Right lobe of liver (tissue), 6 donors: ENCODE results near the gene SRGN. TPM values are rescaled to one million over a fixed set of nuclear protein-coding genes. Genes with fewer than 3 reads are reported as not detected.
A peak's percentile ranks its signal among the peaks of the same experiment; 100 is the strongest.

Experiments
- ATAC-seq, 4 donors: fragments of 200-7000 bp; cut with Tn5 transposase; one replicate each; pipeline ENCODE4 v1.9.1; 2020; ENCODE audit warnings: mild to moderate bottlenecking in 4 of 4, moderate library complexity in 4 of 4
- DNase-seq, 3 donors: peaks; one replicate each; pipeline ENCODE4 v3.0.0-alpha.2; 2020
- H3K27ac ChIP-seq, 3 donors: fragments of 200-600 bp; one replicate each; pipeline ENCODE4 v1.8.0; 2022
- H3K27me3 ChIP-seq, 2 donors: fragments of 200-600 bp; one replicate each; pipeline ENCODE4 v1.8.0; 2022
- H3K36me3 ChIP-seq, 4 donors: fragments of 200-600 bp; sonication (generic) in 1 of 4; one replicate each; pipeline versions ENCODE4 v1.5.1 to v1.8.0; 2017 to 2022; ENCODE audit warnings: control low read depth in 1 of 4
- H3K4me1 ChIP-seq, 4 donors: fragments of 200-600 bp; sonication (generic) in 1 of 4; one replicate each; pipeline versions ENCODE4 v1.5.1 to v1.8.0; 2017 to 2022; ENCODE audit warnings: control low read depth in 1 of 4
- H3K4me3 ChIP-seq, 3 donors: fragments of 200-600 bp; one replicate each; pipeline ENCODE4 v1.8.0; 2022
- H3K9me3 ChIP-seq, 4 donors: fragments of 200-600 bp; sonication (generic) in 1 of 4; one replicate each; pipeline versions ENCODE4 v1.5.1 to v1.8.0; 2017 to 2022; ENCODE audit warnings: control low read depth in 1 of 4
- POLR2A ChIP-seq: fragments of 450-650 bp; IDR thresholded peaks from one replicate; pipeline ENCODE4 v1.6.1; 2017; ENCODE audit warnings: antibody characterized with exemption, mild to moderate bottlenecking
- WGBS: methylation state at CpG from one replicate; pipeline ENCODE4 v1.1.6; 2018; ENCODE audit warnings: low coverage, low lambda C conversion rate; ENCODE audit not compliant: insufficient coverage; ENCODE audit errors: missing lambda C conversion rate; 5-methylcytosine and 5-hydroxymethylcytosine counted together
- intact Hi-C, 2 donors: fragments of 100-400 bp; cut with DNase I; formaldehyde crosslinking; loops; one replicate each; pipeline versions ENCODE4 v1.11.2 to v1.14.1; 2022
- total RNA-seq, 6 experiments: library from RNA; depleted of rRNA in 2 of 6; stranded (reverse); fragments of >200 nt in 2 of 6; fragmentation: NEBNext Ultra II Directional in 3 of 6; extraction: Animal tissue kit (Norgen Biotek cat#: 25700) in 3 of 6; gene quantifications; one replicate each; pipeline versions ENCODE4 v1.1.0 to v1.2.4, GENCODE V29; 2016 to 2023
- TF ChIP-seq, protein P1 (sequence below), 4 donors: fragments of 200-600 bp in 3 of 4; fragments of 450-650 bp in 1 of 4; IDR thresholded peaks; one replicate each; pipeline versions ENCODE4 v1.5.1 to v1.8.0; 2016 to 2022; ENCODE audit warnings: antibody characterized with exemption in 4 of 4, mild to moderate bottlenecking in 2 of 4
- donor health status: DM: no; HTN: yes; CAD: no.
- donor health status: DM: no; HTN: no; CAD: no.
- donor health status: DM: no; HTN: no; CAD: no.
- donor health status: DM: no; HTN: yes; CAD: no.
- donor health status: DM: no; HTN: yes; CAD: no.

SRGN gene
- total RNA-seq, 6 experiments from 2014 or later, result 20.0 to 95.1 (median 31.9) TPM

DNA sequence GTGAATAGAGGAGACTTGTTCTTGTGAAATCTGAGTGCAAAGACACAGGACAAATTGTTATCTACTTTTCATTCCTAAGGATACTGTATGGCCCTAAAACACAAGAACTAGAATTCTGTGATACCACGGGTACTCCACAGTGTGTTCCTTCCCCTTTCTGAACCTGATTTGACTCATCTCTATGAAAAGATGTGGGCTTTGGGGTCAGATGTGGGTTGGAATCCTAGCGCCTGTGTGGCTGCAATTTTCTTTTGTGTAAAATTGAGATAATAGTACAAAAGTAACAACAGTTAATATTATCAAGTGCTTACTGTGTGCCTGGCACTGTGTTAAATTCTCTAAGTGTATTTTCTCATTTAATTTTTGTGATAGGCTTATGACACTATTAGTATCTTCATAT is 8.1 kb downstream of the SRGN start:
- DNase-seq (no peak), ATAC-seq (no peak)
- H3K27me3 ChIP-seq, result no peaks in the 10 kb centered on the region
- no peaks in the 10 kb centered on the region for H3K9me3 ChIP-seq
- no peak overlapping the region for H3K4me3 ChIP-seq
- H3K4me1 ChIP-seq, result no peaks in the 10 kb centered on the region
- 57% methylated on average over 2 of the region's 2 CpGs for WGBS
- TF ChIP-seq, protein P1, sequence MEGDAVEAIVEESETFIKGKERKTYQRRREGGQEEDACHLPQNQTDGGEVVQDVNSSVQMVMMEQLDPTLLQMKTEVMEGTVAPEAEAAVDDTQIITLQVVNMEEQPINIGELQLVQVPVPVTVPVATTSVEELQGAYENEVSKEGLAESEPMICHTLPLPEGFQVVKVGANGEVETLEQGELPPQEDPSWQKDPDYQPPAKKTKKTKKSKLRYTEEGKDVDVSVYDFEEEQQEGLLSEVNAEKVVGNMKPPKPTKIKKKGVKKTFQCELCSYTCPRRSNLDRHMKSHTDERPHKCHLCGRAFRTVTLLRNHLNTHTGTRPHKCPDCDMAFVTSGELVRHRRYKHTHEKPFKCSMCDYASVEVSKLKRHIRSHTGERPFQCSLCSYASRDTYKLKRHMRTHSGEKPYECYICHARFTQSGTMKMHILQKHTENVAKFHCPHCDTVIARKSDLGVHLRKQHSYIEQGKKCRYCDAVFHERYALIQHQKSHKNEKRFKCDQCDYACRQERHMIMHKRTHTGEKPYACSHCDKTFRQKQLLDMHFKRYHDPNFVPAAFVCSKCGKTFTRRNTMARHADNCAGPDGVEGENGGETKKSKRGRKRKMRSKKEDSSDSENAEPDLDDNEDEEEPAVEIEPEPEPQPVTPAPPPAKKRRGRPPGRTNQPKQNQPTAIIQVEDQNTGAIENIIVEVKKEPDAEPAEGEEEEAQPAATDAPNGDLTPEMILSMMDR (IDR thresholded peaks at IDR 0.05), result no peak
- no peak for TF ChIP-seq POLR2A
- intact Hi-C loops, result loop anchor here in 1 of 2 donors (10.0 kb wide), 1 partner anchor 91 kb away; no protein-coding TSS in a partner anchor
- H3K27ac ChIP-seq, result no peak overlapping the region
- no peaks in the 10 kb centered on the region for H3K36me3 ChIP-seq

DNA sequence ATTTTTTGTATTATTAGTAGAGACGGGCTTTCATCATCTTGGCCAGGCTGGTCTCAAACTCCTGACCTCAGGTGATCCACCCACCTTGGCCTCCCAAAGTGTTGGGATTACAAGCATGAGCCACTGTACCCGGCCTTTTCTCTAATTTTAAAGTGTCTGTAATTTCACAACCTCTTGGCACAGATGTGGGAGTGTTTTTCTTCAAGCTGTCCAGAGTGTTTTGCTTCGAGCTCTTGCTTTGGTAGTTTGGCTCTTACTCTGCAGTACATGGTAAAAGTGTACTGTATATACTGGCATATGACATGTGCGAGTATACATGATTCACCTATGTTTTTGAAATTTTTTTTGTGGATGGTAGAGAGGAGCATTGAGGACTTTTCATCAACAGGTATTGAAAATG is 9.8 kb downstream of the SRGN start:
- TF ChIP-seq, protein P1 (IDR thresholded peaks at IDR 0.05), result no peak
- no peak for TF ChIP-seq POLR2A
- Histone ChIP-seq H3K4me1 (no peaks in the 10 kb centered on the region), H3K27me3 (no peaks in the 10 kb centered on the region), H3K27ac (no peak overlapping the region), H3K9me3 (no peaks in the 10 kb centered on the region), H3K36me3 (no peaks in the 10 kb centered on the region), H3K4me3 (no peak overlapping the region)
- WGBS, result 51% methylated on average over 3 of the region's 4 CpGs
- ATAC-seq, result no peak
- DNase-seq, result no peak
- intact Hi-C loops, result loop anchor here in 1 of 2 donors (10.0 kb wide), 1 partner anchor 93 kb away; no protein-coding TSS in a partner anchor

DNA sequence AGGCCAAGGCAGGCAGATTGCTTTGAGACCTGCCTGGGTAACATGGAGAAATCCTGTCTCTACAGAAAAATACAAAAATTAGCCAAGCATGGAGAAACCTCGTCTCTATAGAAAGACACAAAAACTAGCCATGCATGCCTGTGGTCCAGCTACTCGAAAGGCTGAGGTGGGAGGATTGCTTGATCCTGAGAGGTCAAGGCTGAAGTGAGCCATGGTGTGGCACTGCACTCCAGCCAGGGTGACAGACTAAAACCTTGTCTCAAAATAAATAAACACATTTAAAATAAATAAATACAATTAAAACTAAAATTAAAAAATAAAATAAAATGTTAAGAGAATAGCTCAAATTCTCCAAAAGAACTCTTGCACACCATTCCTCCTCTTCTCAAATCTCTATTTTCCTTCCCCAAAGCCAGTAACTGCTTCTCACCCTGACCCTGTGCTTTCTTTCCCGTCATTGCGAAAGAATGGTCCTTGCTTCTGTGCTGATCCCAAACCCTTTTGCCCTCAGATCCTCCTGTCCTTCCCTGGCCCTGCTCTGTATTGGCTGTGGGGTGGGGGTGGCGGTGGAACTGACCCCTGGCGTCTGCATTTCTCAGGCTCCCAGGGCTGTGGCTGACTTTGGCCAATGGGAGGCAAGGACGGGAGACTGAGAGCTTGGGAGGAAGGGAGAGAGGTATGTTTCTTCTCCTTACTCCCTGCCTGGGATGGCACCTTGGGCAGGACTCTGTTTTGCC is 12.4 kb downstream of the SRGN start:
- H3K9me3 ChIP-seq, result no peaks in the 10 kb centered on the region
- ATAC-seq (peak in 3 of 4 donors; percentile 9 to 28 (median 12)), DNase-seq (no peak)
- WGBS, result 32% methylated on average over 5 of the region's 7 CpGs
- no peaks in the 10 kb centered on the region for H3K36me3 ChIP-seq
- intact Hi-C loops, result no loop called here
- no peaks in the 10 kb centered on the region for H3K27me3 ChIP-seq
- TF ChIP-seq, protein P1 (IDR thresholded peaks at IDR 0.05), result no peak
- TF ChIP-seq POLR2A, result no peak
- H3K27ac ChIP-seq, result no peak overlapping the region
- H3K4me1 ChIP-seq, result no peaks in the 10 kb centered on the region
- no peak overlapping the region for H3K4me3 ChIP-seq

DNA sequence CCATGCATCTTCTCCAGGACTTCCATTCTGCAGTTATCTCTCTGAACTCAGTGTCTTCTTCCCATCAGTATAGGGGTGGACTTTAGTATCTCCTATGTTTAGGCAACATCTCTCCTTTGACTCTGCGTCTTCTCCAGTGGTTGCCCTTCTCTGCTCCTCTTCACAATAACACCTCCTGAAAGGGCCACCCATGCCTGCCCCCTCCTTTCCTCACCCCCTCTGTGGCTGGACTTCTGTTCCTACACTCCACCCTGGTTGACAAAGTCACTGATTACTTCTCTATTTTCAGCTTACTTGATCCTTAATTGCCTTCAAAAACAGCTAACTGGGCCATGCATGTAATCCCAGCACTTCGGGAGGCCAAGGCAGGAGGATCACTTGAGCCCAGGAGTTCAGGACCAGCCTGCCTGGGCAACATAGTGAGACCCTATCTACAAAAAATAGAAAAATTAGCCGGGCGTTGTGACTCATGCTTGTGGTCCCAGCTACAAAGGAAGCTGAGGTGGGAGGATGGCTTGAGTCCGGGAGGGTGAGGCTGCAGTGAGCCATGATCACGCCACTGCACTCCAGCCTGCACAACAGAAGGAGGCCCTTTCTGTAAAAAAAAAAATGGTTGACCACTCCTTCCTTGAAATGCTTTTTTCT is 13.7 kb downstream of the SRGN start:
- peak in 1 of 4 donors; percentile 23 for ATAC-seq
- H3K27ac ChIP-seq, result no peak overlapping the region

More for the DNA sequence above, 13.7 kb downstream of the SRGN start:
- WGBS, result 67% methylated on average over 4 of the region's 6 CpGs
- no peak overlapping the region for H3K4me3 ChIP-seq
- intact Hi-C loops, result no loop called here
- no peak for DNase-seq
- TF ChIP-seq POLR2A, result no peak
- TF ChIP-seq, protein P1 (IDR thresholded peaks at IDR 0.05), result no peak
- H3K9me3 ChIP-seq, result no peaks in the 10 kb centered on the region
- H3K36me3 ChIP-seq, result no peaks in the 10 kb centered on the region
- no peaks in the 10 kb centered on the region for H3K4me1 ChIP-seq
- H3K27me3 ChIP-seq, result no peaks in the 10 kb centered on the region
